GM18519 (cell line): Measurements from ENCODE around the gene FAM193A.

Experiments used
- ATAC-seq: cut with Tn5 transposase; IDR thresholded peaks from one replicate; pipeline ENCODE4 v1.9.1; 2021; ENCODE audit warnings: mild to moderate bottlenecking, moderate library complexity; ENCODE audit not compliant: unreplicated experiment, low FRiP score

Gene FAM193A

GRCh38 chr4:2742081-2742822, 205.8 kb downstream of the FAM193A start:
- no peak for ATAC-seq

GRCh38 chr4:2742823-2743517, 206.5 kb downstream of the FAM193A start:
- no peak for ATAC-seq

- ATAC-seq, result no peak
Observed at GRCh38 chr4:2743518-2744445, 207.3 kb downstream of the FAM193A start.

GRCh38 chr4:2744576-2745270, 208.3 kb downstream of the FAM193A start:
- no peak for ATAC-seq

GRCh38 chr4:2745516-2745915, 209.1 kb downstream of the FAM193A start:
- ATAC-seq, result no peak

GRCh38 chr4:2745981-2746806, 209.7 kb downstream of the FAM193A start:
- ATAC-seq, result peak; percentile 62

GRCh38 chr4:2746891-2747695, 210.6 kb downstream of the FAM193A start:
- ATAC-seq, result no peak

- ATAC-seq, result no peak
Observed at GRCh38 chr4:2750719-2751605, 214.5 kb downstream of the FAM193A start.

GRCh38 chr4:2753436-2753835, 217.0 kb downstream of the FAM193A start:
- no peak for ATAC-seq

GRCh38 chr4:2754848-2755819, 218.7 kb downstream of the FAM193A start:
- ATAC-seq, result no peak

- peak; percentile 47 for ATAC-seq
Observed at GRCh38 chr4:2755821-2756690, 219.6 kb downstream of the FAM193A start, which contains the start of gene TNIP2. TSS of gene TNIP2 (minus strand) at chr4:2756336. CDS start at chr4:2756289, 47 bp downstream.

- no peak for ATAC-seq
Observed at GRCh38 chr4:2756691-2757350, 220.4 kb downstream of the FAM193A start.

GRCh38 chr4:2757426-2757825, 221.0 kb downstream of the FAM193A start:
- ATAC-seq, result no peak

- ATAC-seq, result no peak
Observed at GRCh38 chr4:2761035-2761923, 224.8 kb downstream of the FAM193A start.
